Caco-2 (cell line): ENCODE results near the gene PPFIBP1. TPM values are rescaled to one million over a fixed set of nuclear protein-coding genes. Genes with fewer than 3 reads are reported as not detected.
"Not testable (repeated sequence)": the region's sequence is repeated elsewhere in the genome, so short reads cannot be mapped to it uniquely, and the experiment has no call there.

Experiments
- BruUV-seq: library from RNA; stranded (reverse); fragments of 400-500 nt; replicated peaks from 2 replicates; lab custom pipeline; 2021; lab: Mats Ljungman, UMichigan
- CTCF ChIA-PET: fragments of 300-600 bp; sonication (Branson Sonifier 250); formaldehyde crosslinking; loops from one replicate; lab custom pipeline; 2022; ENCODE audit warnings: antibody characterized with exemption; lab: Charles Lee
- POLR2A ChIA-PET: fragments of 300-600 bp; sonication (Branson Sonifier 250); formaldehyde crosslinking; loops from one replicate; lab custom pipeline; 2022; ENCODE audit warnings: antibody characterized with exemption; lab: Charles Lee
- DNase-seq, 2 experiments: peaks; one replicate each; pipeline versions ENCODE4 v3.0.0 to v3.0.0-alpha.2; 2020 to 2022
- H3K27me3 ChIP-seq: replicated peaks from 2 replicates; pipeline ENCODE4 v1.6.0; 2011; ENCODE audit warnings: low read length; ENCODE audit not compliant: control insufficient read depth, insufficient read depth
- H3K36me3 ChIP-seq: 2 replicates; pipeline ENCODE4 v1.5.1; 2011; ENCODE audit warnings: low read length; ENCODE audit not compliant: control insufficient read depth, insufficient read depth
- H3K4me1 ChIP-seq: fragments of 250-450 bp; sonication (Bioruptor Pico); 2 replicates; pipeline ENCODE4 v1.5.1; 2020; ENCODE audit warnings: mild to moderate bottlenecking
- H3K4me3 ChIP-seq: 2 replicates; pipeline ENCODE4 v1.5.1; 2011; ENCODE audit warnings: low read depth, mild to moderate bottlenecking, control low read depth, low read length
- H3K9me3 ChIP-seq: fragments of 250-450 bp; sonication (Bioruptor Pico); 2 replicates; pipeline ENCODE4 v1.5.1; 2020; ENCODE audit warnings: mild to moderate bottlenecking, moderate library complexity
- H3K27ac Mint-ChIP-seq: one replicate; pipeline ENCODE4 v1.8.0; 2022; ENCODE audit warnings: mixed read lengths; ENCODE audit not compliant: unreplicated experiment
- H3K27me3 Mint-ChIP-seq: one replicate; pipeline ENCODE4 v1.8.0; 2022; ENCODE audit warnings: mixed read lengths; ENCODE audit not compliant: insufficient read depth, unreplicated experiment
- H3K36me3 Mint-ChIP-seq: one replicate; pipeline ENCODE4 v1.8.0; 2022; ENCODE audit warnings: mild to moderate bottlenecking, mixed read lengths; ENCODE audit not compliant: insufficient read depth, unreplicated experiment
- H3K4me1 Mint-ChIP-seq: one replicate; pipeline ENCODE4 v1.8.0; 2022; ENCODE audit warnings: low read depth, mixed read lengths; ENCODE audit not compliant: unreplicated experiment
- H3K4me3 Mint-ChIP-seq: one replicate; pipeline ENCODE4 v1.8.0; 2022; ENCODE audit warnings: mild to moderate bottlenecking, moderate library complexity, mixed read lengths; ENCODE audit not compliant: unreplicated experiment
- H3K9me3 Mint-ChIP-seq: one replicate; pipeline ENCODE4 v1.8.0; 2022; ENCODE audit warnings: mixed read lengths; ENCODE audit not compliant: unreplicated experiment
- intact Hi-C: fragments of 100-400 bp; cut with micrococcal nuclease; formaldehyde crosslinking; loops from one replicate; pipeline ENCODE4 v1.10.0; 2022; ENCODE audit not compliant: unreplicated experiment
- total RNA-seq: library from RNA; stranded (reverse); gene quantifications from 2 replicates; pipeline ENCODE4 v1.2.3, GENCODE V29; 2022
- TF ChIP-seq, protein P1 (sequence below), 2 experiments: fragments of 200-600 bp in 1 of 2; IDR thresholded peaks; 1 replicate in 1 of 2; 2 replicates in 1 of 2; pipeline versions ENCODE4 v1.5.1 to v1.8.0; 2011 to 2022; ENCODE audit warnings: antibody characterized with exemption in 1 of 2, control low read depth in 1 of 2, inconsistent platforms in 1 of 2, low read depth in 1 of 2, low read length in 1 of 2, mild to moderate bottlenecking in 1 of 2, moderate library complexity in 1 of 2; ENCODE audit not compliant: insufficient read depth in 1 of 2, severe bottlenecking in 1 of 2, unreplicated experiment in 1 of 2

PPFIBP1 gene
- total RNA-seq, 1 experiment from 2014 or later: 109 TPM

DNA sequence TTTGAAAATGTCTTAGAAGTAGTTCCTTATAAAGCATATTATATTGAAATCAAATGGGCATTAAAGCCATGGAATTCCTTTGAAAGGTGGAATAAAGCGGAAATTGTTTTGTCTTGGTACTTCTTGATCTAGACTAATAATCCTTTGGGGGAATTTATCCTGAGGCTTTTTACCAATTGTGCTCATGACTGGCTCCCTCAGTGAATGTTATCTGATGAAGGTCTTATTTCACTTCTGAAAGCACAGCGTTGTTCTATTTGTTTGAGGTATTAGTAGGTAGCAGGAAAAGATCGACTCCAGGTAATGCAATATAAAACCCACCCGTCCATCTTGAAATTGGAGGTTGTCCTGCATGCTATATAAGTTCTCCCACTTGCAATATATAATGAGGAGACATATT lies 64.8 kb downstream of the PPFIBP1 start:
- no peak overlapping the region for H3K4me3 Mint-ChIP-seq
- H3K9me3 Mint-ChIP-seq: no peaks in the 10 kb centered on the region
- no TSS peak for BruUV-seq
- peaks cover 25% of the 10 kb centered on the region; the same call in 1 of the 2 replicates for H3K4me1 ChIP-seq
- DNase-seq: no peak
- H3K4me1 Mint-ChIP-seq: peaks cover 35% of the 10 kb centered on the region
- no peaks in the 10 kb centered on the region for H3K27me3 Mint-ChIP-seq
- H3K27ac Mint-ChIP-seq: no peak overlapping the region
- ChIA-PET POLR2A (no interaction called here), CTCF (no interaction called here)
- intact Hi-C loops: no loop called here
- TF ChIP-seq, protein P1, sequence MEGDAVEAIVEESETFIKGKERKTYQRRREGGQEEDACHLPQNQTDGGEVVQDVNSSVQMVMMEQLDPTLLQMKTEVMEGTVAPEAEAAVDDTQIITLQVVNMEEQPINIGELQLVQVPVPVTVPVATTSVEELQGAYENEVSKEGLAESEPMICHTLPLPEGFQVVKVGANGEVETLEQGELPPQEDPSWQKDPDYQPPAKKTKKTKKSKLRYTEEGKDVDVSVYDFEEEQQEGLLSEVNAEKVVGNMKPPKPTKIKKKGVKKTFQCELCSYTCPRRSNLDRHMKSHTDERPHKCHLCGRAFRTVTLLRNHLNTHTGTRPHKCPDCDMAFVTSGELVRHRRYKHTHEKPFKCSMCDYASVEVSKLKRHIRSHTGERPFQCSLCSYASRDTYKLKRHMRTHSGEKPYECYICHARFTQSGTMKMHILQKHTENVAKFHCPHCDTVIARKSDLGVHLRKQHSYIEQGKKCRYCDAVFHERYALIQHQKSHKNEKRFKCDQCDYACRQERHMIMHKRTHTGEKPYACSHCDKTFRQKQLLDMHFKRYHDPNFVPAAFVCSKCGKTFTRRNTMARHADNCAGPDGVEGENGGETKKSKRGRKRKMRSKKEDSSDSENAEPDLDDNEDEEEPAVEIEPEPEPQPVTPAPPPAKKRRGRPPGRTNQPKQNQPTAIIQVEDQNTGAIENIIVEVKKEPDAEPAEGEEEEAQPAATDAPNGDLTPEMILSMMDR (IDR thresholded peaks at IDR 0.05; ENCODE audit: insufficient read depth in 1 of 2, low read depth in 1 of 2, low read length in 1 of 2, severe bottlenecking in 1 of 2, unreplicated experiment in 1 of 2): no peak
- no peaks in the 10 kb centered on the region for H3K27me3 ChIP-seq
- no peak overlapping the region for H3K4me3 ChIP-seq
- H3K36me3 ChIP-seq: no peaks in the 10 kb centered on the region
- H3K9me3 ChIP-seq: no peaks in the 10 kb centered on the region
- peaks cover 23% of the 10 kb centered on the region for H3K36me3 Mint-ChIP-seq

GRCh38 chr12:27589419-27589818 lies 65.4 kb downstream of the PPFIBP1 start:
- peaks cover 25% of the 10 kb centered on the region; the same call in 1 of the 2 replicates for H3K4me1 ChIP-seq
- ChIA-PET CTCF (no interaction called here), POLR2A (no interaction called here)
- no peaks in the 10 kb centered on the region for H3K9me3 Mint-ChIP-seq
- H3K36me3 ChIP-seq: no peaks in the 10 kb centered on the region
- intact Hi-C loops: no loop called here
- H3K27me3 ChIP-seq: no peaks in the 10 kb centered on the region
- no peaks in the 10 kb centered on the region for H3K9me3 ChIP-seq
- BruUV-seq: no TSS peak
- peaks cover 35% of the 10 kb centered on the region for H3K4me1 Mint-ChIP-seq
- no peak for DNase-seq
- no peak overlapping the region for H3K4me3 Mint-ChIP-seq
- H3K27me3 Mint-ChIP-seq: no peaks in the 10 kb centered on the region
- no peak overlapping the region for H3K4me3 ChIP-seq
- no peak overlapping the region for H3K27ac Mint-ChIP-seq
- TF ChIP-seq, protein P1 (IDR thresholded peaks at IDR 0.05; ENCODE audit: insufficient read depth in 1 of 2, low read depth in 1 of 2, low read length in 1 of 2, severe bottlenecking in 1 of 2, unreplicated experiment in 1 of 2): no peak
- H3K36me3 Mint-ChIP-seq: peaks cover 22% of the 10 kb centered on the region

GRCh38 chr12:27591698-27592097 lies 67.7 kb downstream of the PPFIBP1 start:
- H3K27me3 Mint-ChIP-seq, H3K9me3 ChIP-seq, BruUV-seq, H3K9me3 Mint-ChIP-seq, H3K4me3 ChIP-seq, DNase-seq, H3K27ac Mint-ChIP-seq, H3K4me3 Mint-ChIP-seq, CTCF ChIA-PET, POLR2A ChIA-PET, H3K27me3 ChIP-seq, H3K36me3 ChIP-seq: not testable (repeated sequence)
- H3K36me3 Mint-ChIP-seq: peaks cover 35% of the 10 kb centered on the region
- peaks cover 25% of the 10 kb centered on the region for H3K4me1 Mint-ChIP-seq
- intact Hi-C loops: loop anchor here (2.0 kb wide), 1 partner anchor 23 kb away; no protein-coding TSS in a partner anchor
- H3K4me1 ChIP-seq: peaks cover 25% of the 10 kb centered on the region; the same call in 1 of the 2 replicates
